Ishikawa (cell line): ENCODE measurements around the gene RAX2.

Experiments used
- CEBPB ChIP-seq: IDR thresholded peaks from 2 replicates; pipeline ENCODE4 v1.6.1; 2012
- CREB1 ChIP-seq: IDR thresholded peaks from 2 replicates; pipeline ENCODE4 v1.6.1; 2012; ENCODE audit warnings: low read depth
- EGR1 ChIP-seq: IDR thresholded peaks from 2 replicates; pipeline ENCODE4 v1.6.1; 2012
- EP300 ChIP-seq: IDR thresholded peaks from 2 replicates; pipeline ENCODE4 v1.6.1; 2012; ENCODE audit warnings: borderline replicate concordance
- NFIC ChIP-seq: IDR thresholded peaks from 2 replicates; pipeline ENCODE4 v1.6.1; 2012
- RAD21 ChIP-seq: IDR thresholded peaks from 2 replicates; pipeline ENCODE4 v1.6.1; 2012; ENCODE audit warnings: low read depth
- TAF1 ChIP-seq: IDR thresholded peaks from 2 replicates; pipeline ENCODE4 v1.6.1; 2012; ENCODE audit warnings: low read depth, mild to moderate bottlenecking
- TCF12 ChIP-seq: IDR thresholded peaks from 2 replicates; pipeline ENCODE4 v1.6.1; 2012; ENCODE audit warnings: low read depth
- TEAD4 ChIP-seq: IDR thresholded peaks from 2 replicates; pipeline ENCODE4 v1.6.1; 2012
- YY1 ChIP-seq: IDR thresholded peaks from 2 replicates; pipeline ENCODE4 v1.6.1; 2012; ENCODE audit warnings: low read depth
- ZBTB7A ChIP-seq: IDR thresholded peaks from 2 replicates; pipeline ENCODE4 v1.6.1; 2012; ENCODE audit warnings: low read depth
- TF ChIP-seq, protein P1 (sequence below): IDR thresholded peaks from 2 replicates; pipeline ENCODE4 v1.6.1; 2012
- TF ChIP-seq, protein P2 (sequence below): IDR thresholded peaks from 2 replicates; pipeline ENCODE4 v1.6.1; 2012; ENCODE audit warnings: low read depth, mild to moderate bottlenecking

GRCh38 chr19:3746371-3747056, 25.5 kb downstream of the RAX2 start:
- TF ChIP-seq RAD21 (no peak), TCF12 (no peak), EP300 (no peak), TEAD4 (no peak), EGR1 (no peak), TAF1 (no peak), CEBPB (no peak), ZBTB7A (no peak), CREB1 (no peak), YY1 (no peak), NFIC (no peak)
- TF ChIP-seq, protein P1, sequence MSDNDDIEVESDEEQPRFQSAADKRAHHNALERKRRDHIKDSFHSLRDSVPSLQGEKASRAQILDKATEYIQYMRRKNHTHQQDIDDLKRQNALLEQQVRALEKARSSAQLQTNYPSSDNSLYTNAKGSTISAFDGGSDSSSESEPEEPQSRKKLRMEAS = no peak
- TF ChIP-seq, protein P2, sequence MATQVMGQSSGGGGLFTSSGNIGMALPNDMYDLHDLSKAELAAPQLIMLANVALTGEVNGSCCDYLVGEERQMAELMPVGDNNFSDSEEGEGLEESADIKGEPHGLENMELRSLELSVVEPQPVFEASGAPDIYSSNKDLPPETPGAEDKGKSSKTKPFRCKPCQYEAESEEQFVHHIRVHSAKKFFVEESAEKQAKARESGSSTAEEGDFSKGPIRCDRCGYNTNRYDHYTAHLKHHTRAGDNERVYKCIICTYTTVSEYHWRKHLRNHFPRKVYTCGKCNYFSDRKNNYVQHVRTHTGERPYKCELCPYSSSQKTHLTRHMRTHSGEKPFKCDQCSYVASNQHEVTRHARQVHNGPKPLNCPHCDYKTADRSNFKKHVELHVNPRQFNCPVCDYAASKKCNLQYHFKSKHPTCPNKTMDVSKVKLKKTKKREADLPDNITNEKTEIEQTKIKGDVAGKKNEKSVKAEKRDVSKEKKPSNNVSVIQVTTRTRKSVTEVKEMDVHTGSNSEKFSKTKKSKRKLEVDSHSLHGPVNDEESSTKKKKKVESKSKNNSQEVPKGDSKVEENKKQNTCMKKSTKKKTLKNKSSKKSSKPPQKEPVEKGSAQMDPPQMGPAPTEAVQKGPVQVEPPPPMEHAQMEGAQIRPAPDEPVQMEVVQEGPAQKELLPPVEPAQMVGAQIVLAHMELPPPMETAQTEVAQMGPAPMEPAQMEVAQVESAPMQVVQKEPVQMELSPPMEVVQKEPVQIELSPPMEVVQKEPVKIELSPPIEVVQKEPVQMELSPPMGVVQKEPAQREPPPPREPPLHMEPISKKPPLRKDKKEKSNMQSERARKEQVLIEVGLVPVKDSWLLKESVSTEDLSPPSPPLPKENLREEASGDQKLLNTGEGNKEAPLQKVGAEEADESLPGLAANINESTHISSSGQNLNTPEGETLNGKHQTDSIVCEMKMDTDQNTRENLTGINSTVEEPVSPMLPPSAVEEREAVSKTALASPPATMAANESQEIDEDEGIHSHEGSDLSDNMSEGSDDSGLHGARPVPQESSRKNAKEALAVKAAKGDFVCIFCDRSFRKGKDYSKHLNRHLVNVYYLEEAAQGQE = no peak
